Ishikawa (cell line): ENCODE results near the gene SLC36A1.

Experiments used
- CEBPB ChIP-seq: IDR thresholded peaks from 2 replicates; pipeline ENCODE4 v1.6.1; 2012
- CREB1 ChIP-seq: IDR thresholded peaks from 2 replicates; pipeline ENCODE4 v1.6.1; 2012; ENCODE audit warnings: low read depth
- EGR1 ChIP-seq: IDR thresholded peaks from 2 replicates; pipeline ENCODE4 v1.6.1; 2012
- EP300 ChIP-seq: IDR thresholded peaks from 2 replicates; pipeline ENCODE4 v1.6.1; 2012; ENCODE audit warnings: borderline replicate concordance
- FOXM1 ChIP-seq: IDR thresholded peaks from 2 replicates; pipeline ENCODE4 v1.6.1; 2012; ENCODE audit warnings: low read depth, borderline replicate concordance
- NFIC ChIP-seq: IDR thresholded peaks from 2 replicates; pipeline ENCODE4 v1.6.1; 2012
- RAD21 ChIP-seq: IDR thresholded peaks from 2 replicates; pipeline ENCODE4 v1.6.1; 2012; ENCODE audit warnings: low read depth
- TAF1 ChIP-seq: IDR thresholded peaks from 2 replicates; pipeline ENCODE4 v1.6.1; 2012; ENCODE audit warnings: low read depth, mild to moderate bottlenecking
- TCF12 ChIP-seq: IDR thresholded peaks from 2 replicates; pipeline ENCODE4 v1.6.1; 2012; ENCODE audit warnings: low read depth
- TEAD4 ChIP-seq: IDR thresholded peaks from 2 replicates; pipeline ENCODE4 v1.6.1; 2012
- YY1 ChIP-seq: IDR thresholded peaks from 2 replicates; pipeline ENCODE4 v1.6.1; 2012; ENCODE audit warnings: low read depth
- ZBTB7A ChIP-seq: IDR thresholded peaks from 2 replicates; pipeline ENCODE4 v1.6.1; 2012; ENCODE audit warnings: low read depth
- TF ChIP-seq, protein P1 (sequence below): IDR thresholded peaks from 2 replicates; pipeline ENCODE4 v1.6.1; 2012
- TF ChIP-seq, protein P2 (sequence below): IDR thresholded peaks from 2 replicates; pipeline ENCODE4 v1.6.1; 2012
- TF ChIP-seq, protein P3 (sequence below): IDR thresholded peaks from 2 replicates; pipeline ENCODE4 v1.6.1; 2012; ENCODE audit warnings: low read depth, mild to moderate bottlenecking

SLC36A1 gene

DNA sequence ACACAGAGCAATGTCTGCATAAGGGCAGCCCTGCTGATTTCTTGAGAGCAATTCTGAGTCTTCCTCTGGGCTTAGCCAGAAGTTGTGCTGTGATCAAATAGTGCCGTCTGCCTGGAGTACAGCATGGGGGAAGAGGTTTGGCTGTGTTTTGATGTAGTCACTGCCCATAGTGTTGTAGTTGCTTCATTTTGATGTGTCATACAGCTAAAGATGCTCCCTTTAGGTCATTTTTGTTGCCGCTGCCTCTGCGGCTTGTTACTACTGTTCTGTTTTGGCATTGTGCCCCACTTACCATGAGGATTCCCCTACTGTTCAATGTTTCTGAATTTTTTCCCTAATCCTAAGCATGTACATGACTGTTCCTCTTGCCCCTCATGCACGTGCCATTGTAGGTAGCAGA is 23.0 kb downstream of the SLC36A1 start:
- TF ChIP-seq EGR1 (no peak), CEBPB (no peak), CREB1 (no peak), NFIC (no peak), EP300 (no peak), TEAD4 (no peak)
- TF ChIP-seq, protein P1, sequence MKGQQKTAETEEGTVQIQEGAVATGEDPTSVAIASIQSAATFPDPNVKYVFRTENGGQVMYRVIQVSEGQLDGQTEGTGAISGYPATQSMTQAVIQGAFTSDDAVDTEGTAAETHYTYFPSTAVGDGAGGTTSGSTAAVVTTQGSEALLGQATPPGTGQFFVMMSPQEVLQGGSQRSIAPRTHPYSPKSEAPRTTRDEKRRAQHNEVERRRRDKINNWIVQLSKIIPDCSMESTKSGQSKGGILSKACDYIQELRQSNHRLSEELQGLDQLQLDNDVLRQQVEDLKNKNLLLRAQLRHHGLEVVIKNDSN: no peak
- TF ChIP-seq, protein P2, sequence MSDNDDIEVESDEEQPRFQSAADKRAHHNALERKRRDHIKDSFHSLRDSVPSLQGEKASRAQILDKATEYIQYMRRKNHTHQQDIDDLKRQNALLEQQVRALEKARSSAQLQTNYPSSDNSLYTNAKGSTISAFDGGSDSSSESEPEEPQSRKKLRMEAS: no peak

DNA sequence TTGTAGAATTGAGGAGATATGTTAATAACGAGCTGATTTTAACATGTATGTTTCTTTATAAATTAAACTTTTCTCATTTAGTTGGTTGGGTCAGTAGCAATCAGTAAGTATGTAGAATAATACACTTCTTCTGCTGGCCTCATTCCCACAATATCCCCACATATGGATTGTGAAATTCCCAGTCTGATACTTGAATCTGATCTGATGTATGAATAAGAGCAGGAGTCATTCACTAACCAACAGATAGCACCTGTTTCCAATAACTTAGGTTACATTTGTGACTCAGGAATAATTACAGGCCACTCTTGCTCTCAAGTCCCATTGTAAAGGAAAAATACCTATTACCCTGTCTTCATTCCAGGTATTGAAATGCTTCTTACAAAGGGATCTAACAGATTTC is 23.9 kb downstream of the SLC36A1 start:
- TF ChIP-seq, protein P1: no peak
- TF ChIP-seq, protein P2: no peak
- no peak for TF ChIP-seq YY1

DNA sequence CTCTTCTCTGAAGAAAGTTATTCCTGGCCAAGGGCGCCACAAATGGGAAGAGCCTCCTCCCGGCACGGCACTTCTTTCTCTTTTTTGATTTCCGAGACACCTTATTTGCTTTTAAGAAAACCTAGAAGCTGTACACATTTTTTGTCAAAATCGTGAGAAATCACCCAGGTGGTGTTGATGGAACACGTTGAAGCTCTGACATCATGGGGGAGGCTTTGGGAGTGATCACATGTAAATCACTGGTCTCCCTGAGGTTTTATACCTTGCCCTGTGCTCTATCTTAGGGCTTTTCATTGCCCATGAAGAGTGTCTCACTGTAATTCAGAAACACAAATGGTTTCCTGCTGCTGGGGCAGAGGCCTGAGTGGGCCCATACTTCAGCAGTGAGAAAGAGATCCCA is 27.4 kb downstream of the SLC36A1 start:
- TF ChIP-seq ZBTB7A: no peak
- TF ChIP-seq, protein P1: no peak
- TF ChIP-seq RAD21: no peak
- no peak for TF ChIP-seq FOXM1
- no peak for TF ChIP-seq TEAD4

DNA sequence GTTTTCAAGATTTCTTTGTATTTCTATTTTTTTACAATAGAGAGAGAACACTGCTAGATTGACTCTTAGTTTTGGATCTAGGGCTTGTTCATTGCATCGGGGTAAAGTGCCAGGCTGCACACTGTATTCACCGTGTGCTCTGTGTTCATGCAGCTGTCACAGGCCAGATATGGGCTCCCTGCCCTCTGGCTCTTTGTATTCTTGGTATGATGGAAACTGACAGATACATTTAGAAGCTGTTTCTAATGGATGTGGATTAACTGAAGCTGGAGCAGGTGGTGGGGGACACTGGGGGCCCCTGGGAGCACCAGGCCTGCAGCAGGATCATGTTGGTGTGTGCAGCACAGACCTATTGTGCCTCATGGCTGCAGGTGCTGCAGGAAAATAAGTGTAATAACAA is 28.0 kb downstream of the SLC36A1 start:
- TF ChIP-seq NFIC: no peak

DNA sequence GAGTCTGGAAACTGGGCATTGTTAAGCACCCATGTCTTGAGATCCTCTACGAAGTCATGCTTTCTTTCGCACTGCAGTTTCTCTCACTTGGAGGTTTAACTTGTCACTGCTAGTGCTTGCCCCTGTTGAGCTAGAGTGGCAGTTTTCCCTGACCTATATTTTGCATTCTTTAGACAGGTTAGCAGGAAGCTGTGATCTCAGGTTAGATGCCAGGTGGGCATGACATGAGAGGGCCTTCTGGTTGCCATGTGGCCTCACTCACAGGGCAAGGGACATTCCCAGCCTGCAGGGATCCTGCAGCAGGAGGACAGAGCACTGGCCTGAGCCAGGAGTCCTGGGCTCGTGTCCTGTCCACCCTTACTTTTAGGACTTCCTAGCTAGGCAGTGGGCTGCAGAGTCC is 28.6 kb downstream of the SLC36A1 start:
- no peak for TF ChIP-seq TAF1
- TF ChIP-seq TCF12: no peak
- TF ChIP-seq NFIC: no peak
- TF ChIP-seq CEBPB: no peak
- TF ChIP-seq YY1: no peak

DNA sequence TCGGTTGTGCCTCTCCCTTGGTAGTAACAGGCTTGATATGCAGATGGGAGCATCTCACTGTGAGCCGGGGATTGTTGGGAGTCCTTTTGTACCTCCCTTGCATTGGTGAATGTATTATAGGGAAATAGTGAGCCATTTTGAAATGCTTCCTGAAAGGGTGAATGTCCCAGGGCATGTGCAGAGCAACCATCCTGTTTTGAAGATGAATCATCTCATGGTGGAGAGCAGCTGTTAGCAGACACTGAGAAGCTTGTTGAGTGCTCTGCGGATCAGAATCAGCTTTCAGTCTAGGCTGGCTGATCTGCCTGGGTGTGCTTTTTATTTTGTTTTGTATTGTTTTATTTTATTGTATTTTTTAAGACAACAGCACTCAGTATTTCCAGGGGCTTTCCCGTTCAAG is 29.7 kb downstream of the SLC36A1 start:
- TF ChIP-seq YY1: no peak
- TF ChIP-seq CEBPB: no peak
- no peak for TF ChIP-seq TEAD4
- no peak for TF ChIP-seq FOXM1
- no peak for TF ChIP-seq EP300
- TF ChIP-seq NFIC: no peak
- TF ChIP-seq TAF1: no peak
- TF ChIP-seq RAD21: no peak
- TF ChIP-seq EGR1: no peak
- TF ChIP-seq, protein P3, sequence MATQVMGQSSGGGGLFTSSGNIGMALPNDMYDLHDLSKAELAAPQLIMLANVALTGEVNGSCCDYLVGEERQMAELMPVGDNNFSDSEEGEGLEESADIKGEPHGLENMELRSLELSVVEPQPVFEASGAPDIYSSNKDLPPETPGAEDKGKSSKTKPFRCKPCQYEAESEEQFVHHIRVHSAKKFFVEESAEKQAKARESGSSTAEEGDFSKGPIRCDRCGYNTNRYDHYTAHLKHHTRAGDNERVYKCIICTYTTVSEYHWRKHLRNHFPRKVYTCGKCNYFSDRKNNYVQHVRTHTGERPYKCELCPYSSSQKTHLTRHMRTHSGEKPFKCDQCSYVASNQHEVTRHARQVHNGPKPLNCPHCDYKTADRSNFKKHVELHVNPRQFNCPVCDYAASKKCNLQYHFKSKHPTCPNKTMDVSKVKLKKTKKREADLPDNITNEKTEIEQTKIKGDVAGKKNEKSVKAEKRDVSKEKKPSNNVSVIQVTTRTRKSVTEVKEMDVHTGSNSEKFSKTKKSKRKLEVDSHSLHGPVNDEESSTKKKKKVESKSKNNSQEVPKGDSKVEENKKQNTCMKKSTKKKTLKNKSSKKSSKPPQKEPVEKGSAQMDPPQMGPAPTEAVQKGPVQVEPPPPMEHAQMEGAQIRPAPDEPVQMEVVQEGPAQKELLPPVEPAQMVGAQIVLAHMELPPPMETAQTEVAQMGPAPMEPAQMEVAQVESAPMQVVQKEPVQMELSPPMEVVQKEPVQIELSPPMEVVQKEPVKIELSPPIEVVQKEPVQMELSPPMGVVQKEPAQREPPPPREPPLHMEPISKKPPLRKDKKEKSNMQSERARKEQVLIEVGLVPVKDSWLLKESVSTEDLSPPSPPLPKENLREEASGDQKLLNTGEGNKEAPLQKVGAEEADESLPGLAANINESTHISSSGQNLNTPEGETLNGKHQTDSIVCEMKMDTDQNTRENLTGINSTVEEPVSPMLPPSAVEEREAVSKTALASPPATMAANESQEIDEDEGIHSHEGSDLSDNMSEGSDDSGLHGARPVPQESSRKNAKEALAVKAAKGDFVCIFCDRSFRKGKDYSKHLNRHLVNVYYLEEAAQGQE: no peak
- no peak for TF ChIP-seq TCF12
- TF ChIP-seq, protein P2: no peak
- TF ChIP-seq, protein P1: no peak
- no peak for TF ChIP-seq ZBTB7A

DNA sequence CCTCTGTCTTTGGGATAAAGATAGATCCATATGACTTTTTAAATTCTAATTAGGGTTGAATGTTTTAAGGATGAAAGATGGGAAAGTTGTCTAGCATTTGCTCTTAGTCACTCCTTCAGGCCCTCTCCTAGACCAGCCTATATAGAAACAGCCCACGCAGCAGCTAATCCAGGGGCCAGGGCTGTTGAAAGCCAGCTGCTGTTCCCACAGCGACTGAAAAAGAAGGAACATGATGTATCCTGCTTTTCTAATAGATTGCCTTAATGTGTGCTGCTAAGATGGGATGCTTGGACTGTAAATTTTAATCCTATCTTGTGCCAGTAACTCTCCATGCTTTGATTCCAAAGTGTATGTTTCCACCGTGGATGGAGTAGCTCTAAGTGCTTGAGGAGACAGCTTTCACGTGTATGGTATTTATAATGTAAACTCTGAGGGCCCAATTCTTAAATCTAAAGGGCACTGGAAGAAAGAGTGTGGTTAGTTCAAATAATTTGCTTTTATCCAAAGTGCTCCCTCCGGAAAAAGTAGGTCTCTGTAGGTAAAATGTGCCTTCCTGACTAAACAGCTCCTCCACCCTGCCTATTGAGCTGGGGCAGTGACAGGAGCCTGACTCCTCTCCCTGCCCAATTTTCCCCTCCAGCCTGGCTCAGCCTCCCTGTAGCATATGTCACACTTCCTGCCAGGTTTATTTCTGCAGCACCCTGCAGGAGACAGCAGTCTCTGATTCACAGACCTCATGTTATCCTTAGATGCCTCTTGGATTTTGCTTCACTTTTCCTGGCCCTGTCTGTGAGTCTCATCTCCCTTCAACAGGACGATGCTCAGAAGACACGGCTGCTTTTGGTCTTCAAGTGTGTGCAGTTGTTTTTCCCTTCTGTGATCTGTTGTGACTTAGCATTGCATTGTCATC is 33.2 kb downstream of the SLC36A1 start:
- TF ChIP-seq, protein P1: no peak
- no peak for TF ChIP-seq FOXM1
- no peak for TF ChIP-seq TEAD4
- no peak for TF ChIP-seq EP300
- TF ChIP-seq NFIC: no peak
- TF ChIP-seq, protein P2: no peak
